ENCODE results near the gene KAT2B.
A peak's percentile ranks its signal among the peaks of the same experiment; 100 is the strongest.
"Not testable (repeated sequence)": the region's sequence is repeated elsewhere in the genome, so short reads cannot be mapped to it uniquely, and the experiment has no call there.

KAT2B gene

DNA sequence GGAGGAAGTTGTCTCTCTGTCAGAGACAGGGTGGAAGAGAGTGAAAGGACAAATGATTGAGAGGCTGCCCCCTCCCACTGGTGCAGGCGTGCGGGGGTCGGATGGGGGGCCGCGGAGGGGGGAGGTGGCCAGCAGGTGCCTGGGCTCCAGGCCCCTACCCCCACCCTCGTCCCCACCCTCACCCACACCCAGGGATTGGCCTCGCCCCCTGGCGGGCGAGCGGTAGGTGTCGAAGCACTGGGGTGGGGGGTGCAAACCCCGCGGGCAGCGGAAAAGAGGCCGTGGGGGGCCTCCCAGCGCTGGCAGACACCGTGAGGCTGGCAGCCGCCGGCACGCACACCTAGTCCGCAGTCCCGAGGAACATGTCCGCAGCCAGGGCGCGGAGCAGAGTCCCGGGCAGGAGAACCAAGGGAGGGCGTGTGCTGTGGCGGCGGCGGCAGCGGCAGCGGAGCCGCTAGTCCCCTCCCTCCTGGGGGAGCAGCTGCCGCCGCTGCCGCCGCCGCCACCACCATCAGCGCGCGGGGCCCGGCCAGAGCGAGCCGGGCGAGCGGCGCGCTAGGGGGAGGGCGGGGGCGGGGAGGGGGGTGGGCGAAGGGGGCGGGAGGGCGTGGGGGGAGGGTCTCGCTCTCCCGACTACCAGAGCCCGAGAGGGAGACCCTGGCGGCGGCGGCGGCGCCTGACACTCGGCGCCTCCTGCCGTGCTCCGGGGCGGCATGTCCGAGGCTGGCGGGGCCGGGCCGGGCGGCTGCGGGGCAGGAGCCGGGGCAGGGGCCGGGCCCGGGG lies at the start of gene KAT2B:
KAT2B (plus strand) TSS at position 682 of the 783 bp plus-strand sequence; CDS start at position 714, 32 bp downstream.
- DNase-seq = no peak

DNA sequence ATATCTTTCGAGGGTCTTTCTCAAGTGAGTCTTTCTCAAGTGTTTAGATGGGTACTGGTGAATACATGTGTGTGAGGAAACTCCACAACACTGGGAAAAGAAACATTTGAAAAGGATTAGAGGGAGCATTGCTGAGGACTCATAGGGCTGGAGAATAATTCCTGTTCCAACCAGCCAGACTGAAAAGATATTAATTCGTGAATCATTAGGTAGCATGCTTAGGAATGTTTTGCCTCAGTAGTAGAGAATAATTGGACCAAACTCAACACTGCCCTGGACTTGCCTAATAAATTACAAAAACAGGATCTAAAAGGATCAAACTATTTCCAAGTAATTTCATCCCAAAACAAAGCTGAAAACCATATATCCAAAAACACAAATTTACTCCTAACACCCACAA lies 45.5 kb upstream of the KAT2B start:
- DNase-seq = no peak

DNA sequence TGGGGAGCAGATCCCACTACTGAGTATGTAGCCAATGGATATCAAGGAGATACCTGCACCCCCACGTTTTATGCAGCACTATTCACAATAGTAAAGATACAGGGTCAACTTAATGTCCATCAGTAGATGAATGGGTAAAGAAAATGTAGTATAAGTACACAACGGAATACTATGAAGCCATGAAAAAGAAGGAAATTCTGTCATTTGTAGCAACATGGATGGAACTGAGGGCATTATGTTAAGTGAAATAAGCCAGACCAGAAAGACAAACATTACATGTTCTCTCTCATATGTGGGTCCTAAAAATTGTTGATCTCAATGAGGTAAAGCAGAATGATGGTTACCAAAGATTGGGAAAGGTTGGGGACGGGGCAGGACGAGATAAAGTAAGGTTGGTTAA lies 42.7 kb upstream of the KAT2B start:
- DNase-seq = no peak

DNA sequence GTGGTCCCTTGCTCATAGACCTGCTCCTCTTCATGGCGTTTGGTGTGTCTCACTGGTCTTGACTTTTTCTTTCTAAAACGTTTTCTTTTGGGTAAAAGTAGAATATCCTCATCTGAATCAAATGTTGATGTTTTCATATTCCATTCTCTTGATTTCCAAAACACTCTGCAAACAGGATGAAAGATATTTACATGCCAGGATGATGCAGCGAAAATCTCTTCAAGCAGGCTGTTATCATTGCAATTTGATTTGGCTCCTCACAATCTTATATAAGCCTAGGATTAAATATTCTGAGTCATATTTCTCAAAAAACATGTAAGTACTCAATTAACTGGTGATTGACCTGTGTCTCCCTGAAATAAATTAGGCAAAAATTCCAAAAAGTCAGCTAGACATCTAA lies 38.3 kb upstream of the KAT2B start:
- no peak for DNase-seq

DNA sequence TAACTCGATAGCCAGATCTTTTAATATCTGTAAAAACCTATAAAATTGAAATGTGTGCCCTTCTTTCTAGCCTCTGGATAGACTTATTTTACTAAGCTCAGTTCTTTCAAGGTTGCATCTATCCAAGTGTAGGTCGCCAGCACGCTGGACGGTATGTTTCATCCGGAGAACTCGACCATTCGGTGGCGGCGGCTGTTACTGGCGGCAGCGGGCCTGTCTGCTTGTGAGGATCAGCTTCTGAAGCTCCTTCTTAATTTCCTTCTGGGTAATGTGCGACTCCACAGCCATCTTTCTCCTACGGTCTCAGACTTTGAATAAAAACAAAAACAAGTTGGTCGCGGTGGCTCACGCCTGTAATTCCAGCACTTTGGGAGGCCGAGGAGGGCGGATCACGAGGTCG lies 32.3 kb upstream of the KAT2B start:
- DNase-seq = no peak

DNA sequence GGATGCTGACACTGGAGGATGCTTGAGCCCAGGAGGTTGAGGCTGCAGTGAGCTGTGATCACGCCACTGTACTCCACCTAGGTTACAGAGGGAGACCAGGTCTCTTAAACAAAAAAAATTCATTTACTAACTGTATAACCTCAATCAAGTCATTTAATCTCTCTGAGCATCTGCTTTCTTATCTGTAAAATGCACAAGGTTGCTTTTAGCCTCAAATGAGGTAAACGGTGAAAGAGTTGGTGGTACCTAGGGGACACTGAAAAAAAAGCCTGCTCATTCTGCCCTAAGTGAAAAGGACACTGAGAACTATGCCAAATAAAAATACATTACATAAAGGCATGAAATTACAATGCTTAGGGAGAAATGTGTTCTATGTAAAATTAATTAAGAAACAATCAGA lies 31.6 kb upstream of the KAT2B start:
- DNase-seq = no peak

DNA sequence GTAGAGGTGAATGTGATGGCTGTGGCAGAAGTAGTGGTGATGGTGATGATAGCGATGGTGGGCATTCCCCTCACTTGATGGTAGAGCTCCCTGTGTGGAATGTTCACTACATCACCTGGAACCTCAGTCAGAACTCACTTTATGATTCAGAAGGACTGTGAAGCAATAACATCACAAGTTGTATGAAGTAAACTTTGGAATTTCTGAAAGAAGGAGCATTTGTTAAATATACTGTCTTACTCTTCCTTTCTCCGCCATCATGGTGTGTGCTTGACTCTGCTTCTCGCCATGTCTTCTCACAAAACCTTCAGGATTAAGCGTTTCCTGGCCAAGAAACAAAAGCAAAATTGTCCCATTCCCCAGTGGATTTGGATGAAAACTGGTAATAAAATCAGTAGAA lies 28.1 kb upstream of the KAT2B start, which contains the start of gene PP2D1:
PP2D1 (minus strand) TSS at position 101 of the 400 bp plus-strand sequence. CDS start 192 bp downstream, outside the sequence.
- DNase-seq = no peak

DNA sequence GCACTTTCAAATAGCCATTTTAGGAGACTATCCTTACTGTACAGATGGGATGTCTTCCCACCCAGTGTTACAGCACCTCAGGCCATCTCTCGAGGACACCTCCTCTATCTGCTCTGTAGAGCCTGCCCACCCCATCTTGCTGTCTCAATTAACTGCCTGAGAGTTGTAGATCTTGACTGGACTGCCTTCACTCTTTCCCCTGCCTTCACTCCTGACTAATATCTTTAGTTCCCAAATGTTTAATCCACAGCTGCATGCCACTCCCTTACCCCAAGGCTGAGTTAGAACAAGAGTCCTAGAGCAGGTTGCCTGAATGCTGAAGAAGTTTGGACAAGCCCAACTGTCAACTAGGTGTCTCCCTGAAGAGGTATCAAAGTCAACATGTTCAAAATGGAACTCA lies 26.9 kb upstream of the KAT2B start:
- DNase-seq = no peak

DNA sequence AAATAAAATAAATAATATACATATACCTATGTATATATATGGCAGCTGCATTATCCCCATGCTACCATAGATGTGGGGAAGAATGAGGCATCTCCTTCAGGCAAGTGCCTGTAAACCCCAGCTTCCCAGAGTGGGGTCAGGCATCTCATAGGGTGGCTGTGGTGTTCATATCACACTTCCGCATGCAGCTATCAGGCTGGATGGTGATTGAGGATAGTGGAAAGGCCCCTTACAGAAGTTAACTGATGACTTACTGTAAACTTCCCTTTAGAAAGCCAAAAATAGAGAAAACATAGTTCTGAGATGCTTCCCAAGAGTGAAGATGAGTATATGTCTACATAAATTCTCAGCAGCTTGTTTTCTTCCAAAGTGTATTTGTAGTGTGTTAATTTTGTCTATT lies 24.7 kb upstream of the KAT2B start:
- DNase-seq = no peak

DNA sequence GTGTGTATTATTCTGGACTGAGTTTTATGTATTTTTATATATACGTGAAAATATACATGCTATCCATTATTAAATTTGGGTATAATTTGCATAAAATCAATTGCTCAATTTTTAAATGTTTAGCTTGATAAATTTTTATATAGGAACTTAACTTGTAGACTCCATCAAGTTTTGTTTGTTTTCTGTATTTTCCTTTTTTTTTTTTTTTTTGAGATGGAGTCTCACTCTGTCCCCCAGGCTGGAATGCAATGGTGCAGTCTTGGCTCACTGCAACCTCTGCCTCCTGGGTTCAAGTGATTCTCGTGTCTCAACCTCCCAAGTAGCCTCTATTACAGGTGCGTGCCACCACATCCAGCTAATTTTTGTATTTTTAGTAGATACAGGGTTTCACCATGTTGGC lies 24.2 kb upstream of the KAT2B start:
- not testable (repeated sequence) for DNase-seq

DNA sequence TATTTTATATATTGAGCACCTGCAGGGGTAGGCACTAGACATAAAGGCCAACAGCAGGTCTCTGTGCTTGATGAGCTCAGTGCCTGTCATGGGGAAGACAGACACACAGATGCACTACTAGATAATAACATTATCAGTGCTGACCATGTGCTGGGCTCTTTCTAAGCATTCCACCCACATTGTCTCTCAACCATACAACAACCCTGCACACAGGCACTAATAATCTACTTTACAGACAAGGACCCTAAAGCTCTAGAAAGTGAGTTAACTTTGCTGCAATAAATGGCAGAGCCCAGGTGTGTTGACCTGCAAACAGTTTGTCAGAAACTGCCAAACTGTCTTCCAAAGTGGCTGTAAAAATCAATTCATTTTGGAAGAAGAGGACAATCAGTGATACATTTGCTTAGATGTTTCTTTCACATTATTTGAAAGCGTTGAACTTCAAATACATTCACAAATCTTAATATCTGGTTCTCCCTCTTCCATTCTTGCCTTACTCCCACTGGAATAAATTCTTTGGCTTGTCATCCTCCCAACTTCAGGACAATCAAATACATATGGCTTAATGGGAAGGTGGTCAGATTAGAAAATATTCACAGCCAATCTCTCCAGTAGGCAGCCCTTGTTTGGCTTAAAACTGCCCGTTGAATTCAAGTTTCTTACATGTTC lies 17.2 kb upstream of the KAT2B start:
- DNase-seq = no peak

DNA sequence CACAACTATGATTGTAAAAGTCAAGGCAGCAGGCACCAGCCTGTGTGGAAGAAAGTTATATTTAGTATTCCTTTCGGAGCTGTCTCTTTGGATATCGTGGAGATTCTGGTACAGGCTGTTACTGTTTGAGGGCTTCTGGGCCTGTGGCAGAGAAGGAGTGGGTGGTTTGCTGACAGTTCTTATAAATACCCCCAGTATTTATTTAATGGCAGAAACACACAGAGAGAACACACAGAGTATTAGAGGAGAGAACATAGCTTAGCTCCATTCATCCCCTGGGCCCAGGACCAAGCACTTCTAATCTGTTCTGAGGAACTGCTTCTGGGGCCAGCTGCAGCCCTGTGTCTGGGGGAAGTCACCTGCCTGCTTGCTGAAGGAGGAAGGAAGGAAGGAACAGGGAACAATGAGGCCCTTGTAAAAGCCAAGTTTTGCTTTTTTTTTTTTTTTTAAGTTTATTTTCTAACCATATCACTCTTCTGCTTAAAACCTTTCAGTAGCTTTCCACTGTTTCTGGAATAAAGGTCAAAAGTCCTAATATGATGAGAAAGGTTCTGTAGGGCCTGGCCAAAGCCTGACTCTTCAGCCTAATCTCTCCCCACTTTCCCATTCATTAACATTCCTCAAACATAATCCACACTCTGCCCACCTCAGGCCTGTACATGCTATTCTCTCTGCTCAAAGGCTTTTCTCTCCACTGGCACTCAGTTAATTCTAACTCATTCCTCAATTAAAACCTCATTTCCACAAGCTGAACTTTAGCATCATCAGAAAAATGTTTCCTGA lies 16.4 kb upstream of the KAT2B start:
- DNase-seq = no peak

DNA sequence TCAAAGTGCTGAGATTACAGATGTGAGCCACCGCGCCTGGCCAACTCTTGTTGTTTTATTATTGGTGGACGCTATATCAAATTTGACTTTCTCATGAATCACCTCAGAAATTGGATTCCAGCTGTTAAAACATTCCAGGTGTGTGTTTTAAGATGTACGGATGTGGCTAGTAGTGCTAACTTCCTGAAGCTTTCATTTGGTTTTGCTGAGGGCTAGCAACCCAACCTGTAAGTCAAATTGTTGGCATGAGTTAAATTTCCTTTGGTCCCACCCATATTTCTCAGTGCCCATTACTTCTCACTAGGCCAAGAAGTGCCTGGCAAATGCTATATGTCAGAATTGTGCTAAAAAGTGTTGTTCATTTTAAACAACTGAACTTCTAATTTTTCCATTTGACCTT lies 13.1 kb upstream of the KAT2B start:
- DNase-seq = no peak

DNA sequence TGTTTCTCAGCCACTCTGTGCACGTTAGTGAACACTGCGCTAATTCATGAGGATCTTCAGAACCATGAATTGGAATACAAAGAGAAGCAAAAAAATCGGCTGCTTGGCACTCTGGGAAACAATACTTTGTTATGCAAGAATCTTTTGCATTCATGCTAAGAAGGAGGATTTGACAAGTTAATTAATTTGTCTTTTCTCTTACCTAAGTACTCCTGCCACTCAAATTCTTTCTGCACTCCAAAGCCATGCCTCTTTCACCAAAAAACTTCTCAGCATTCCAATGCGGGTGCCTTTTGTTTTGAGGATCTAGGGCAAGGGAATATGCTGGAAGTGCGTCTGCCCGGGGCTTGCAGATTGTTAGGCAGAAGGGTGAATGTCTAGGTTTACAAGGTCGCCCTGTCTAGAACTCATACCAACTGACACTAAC lies 11.3 kb upstream of the KAT2B start:
- no peak for DNase-seq

DNA sequence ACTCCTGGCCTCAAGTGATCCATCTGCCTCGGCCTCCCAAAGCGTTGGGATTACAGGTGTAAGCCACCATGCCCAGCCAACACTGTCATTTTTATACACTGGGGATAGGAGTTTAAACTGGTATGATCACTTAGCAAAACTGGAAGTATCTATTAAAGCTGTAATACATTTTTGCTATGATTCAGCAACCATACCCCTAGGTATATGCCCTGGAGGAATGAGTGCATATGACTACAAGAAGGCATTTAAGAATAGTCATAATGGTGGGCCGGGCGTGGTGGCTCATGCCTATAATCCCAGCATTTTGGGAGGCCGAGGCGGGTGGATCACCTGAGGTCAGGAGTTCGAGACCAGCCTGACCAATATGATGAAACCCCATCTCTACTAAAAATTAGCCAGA lies 8.3 kb upstream of the KAT2B start:
- not testable (repeated sequence) for DNase-seq

DNA sequence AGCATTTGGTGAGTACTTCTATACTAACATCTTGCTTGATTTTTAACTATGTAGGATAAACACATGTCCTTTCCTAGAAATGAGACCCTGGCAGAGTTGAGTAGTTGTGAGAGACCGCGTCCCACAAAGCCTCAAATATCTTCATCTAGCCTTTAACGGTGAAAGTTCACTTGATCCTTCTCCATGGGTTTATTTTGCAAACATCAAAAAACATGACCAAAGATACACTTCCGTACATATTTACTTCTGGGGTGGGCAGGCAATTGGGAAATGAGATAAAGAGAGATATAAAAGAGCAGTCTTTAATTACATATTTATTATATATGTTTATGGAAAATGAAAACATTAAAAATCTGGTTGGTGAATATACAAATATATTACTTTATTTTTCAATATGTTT lies 5.2 kb upstream of the KAT2B start:
- no peak for DNase-seq

DNA sequence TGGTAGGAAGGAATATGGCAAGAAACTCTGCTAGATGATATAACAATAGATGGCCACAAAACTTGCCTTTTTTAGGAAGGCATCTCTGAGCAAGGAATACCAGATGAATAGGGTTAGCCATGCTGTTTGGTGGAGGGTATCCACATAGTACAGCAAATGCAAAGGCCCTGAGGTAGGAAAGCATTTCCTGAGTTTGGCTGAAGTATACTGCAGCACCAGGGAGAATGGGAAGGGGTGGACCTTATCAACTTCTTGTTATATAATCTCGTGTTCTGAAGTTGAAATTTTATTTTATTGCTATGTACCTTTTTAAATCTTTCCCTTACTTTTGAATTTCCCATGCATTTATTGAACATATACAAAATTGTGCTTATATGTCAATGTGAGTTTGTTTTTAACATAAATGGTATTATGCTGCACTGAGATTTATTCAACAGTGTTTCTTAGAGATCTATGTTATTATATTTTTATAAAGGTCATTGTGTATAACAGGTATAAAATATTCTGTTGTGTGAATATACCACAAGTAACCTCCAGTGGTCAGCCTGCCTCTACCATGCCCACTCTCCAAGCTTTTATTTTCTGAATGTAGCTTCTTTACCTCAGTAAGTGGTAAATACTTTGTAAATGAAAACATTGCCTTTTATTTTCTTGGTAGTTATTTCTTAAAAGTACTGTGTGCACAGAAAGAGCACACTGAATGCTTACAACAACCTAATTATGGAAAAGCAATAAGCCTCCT lies 2.8 kb upstream of the KAT2B start:
- no peak for DNase-seq

DNA sequence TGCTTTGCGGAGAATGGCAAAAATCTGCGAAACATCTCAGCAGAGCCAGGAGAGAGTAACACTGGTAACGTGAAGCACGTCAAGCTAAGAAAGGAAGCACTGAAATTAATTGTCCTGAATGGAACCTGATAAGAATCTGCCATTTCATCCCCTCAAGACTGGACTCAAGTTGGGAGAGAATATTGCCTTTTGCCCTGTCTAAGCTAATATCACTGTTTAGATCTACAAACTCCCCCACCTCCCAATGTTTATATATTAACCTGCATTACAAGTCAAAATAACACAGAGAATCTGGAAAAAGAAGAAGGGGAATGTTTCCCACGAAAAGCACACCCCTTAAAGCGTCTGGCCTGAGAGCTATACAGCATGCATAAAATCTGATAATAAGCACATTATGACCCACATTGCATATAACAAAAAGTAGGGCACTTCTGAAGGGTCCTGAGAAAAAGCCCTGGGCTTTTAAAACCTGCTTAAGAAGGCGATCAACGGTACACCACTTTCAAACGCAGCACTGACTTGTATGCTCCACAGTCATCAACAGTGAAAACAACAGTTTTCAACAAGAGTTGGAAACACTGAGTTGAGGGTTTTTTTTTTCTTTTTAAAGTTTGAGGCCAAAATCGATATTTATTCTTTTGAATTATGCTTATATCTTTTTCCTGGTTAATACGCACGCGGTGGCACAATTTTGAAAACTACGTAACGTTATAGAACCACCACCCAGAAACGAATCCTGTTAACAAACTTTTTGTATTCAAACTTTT lies 1.4 kb upstream of the KAT2B start:
- no peak for DNase-seq

DNA sequence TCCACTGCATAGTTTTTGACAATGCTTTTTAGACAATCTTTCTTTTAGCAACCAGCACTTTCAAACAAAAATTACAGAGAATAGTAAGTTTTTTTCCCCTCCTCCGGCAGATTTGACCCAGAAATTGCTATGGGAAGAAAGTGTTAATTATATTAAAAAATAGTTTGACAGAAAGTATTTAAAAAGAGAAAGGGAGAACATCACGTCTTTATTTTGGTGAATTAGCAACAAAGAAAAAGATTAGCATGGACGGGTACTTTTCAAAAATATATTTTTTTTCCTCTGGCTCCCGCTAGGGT lies 831 bp upstream of the KAT2B start:
- no peak for DNase-seq

DNA sequence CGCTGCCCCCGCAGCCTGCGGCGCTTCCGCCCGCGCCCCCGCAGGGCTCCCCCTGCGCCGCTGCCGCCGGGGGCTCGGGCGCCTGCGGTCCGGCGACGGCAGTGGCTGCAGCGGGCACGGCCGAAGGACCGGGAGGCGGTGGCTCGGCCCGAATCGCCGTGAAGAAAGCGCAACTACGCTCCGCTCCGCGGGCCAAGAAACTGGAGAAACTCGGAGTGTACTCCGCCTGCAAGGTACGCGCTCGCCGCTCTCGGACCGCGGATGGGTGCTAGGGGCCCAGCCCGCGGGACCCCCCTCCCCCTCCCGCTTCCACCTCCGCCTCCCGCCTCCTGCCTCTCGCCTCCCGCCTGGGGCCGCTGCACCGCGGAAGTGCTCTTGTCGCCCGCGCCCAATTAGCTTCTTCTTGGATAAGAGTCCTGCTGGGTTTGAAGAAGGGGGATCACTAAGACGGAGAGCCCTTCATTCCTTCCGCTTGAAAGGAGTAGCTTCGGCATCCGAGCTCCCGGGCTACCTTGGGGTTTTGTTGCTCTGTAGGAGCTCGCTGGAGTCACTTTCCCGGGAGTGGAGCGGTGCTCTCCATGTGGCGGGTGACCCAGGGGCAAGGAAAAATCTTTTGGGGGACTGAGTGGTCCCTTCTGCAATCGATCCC lies 426 bp downstream of the KAT2B start:
- DNase-seq = peak; percentile 54

DNA sequence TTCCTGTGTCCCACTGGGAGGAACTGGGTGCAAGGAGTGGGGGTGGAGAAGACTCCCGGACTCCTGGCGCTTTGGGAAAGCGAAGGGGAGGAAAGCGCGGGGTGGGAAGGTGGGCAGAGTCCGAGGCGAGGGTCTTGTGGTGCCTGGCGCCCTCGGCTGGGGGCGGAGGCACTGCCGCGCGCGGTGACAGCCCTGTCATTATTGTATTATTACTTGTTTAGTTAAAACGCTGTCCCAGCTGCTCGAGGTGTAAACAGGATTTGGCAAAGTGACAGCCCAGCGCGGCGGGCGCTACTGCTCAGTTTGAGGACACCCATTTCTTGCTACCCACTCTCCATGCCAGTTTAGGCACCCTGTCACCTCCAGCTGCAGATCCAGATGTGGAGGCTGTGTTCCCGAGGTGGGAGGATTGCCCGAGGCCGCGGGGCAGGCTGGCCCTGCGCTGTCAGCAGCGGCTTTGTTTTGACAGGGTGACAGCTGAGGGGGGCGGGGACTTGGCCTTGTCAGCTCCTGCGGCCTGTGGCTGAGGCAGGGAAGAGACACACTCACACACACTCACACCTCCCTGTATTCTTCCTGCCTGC lies 1.0 kb downstream of the KAT2B start:
- no peak for DNase-seq
